ENCODE measurements around the gene MYO1E. TPM values are rescaled to one million over a fixed set of nuclear protein-coding genes. Genes with fewer than 3 reads are reported as not detected.
A peak's percentile ranks its signal among the peaks of the same experiment; 100 is the strongest.

MYO1E gene
- total RNA-seq, 1 donor from 2014 or later: 192 TPM

- no peaks in the 10 kb centered on the region for H3K9me3 Mint-ChIP-seq (ENCODE audit: low read depth)
- no peak for DNase-seq (ENCODE audit: low spot score)
Observed at GRCh38 chr15:59329570-59330350, 42.9 kb downstream of the MYO1E start.

DNA sequence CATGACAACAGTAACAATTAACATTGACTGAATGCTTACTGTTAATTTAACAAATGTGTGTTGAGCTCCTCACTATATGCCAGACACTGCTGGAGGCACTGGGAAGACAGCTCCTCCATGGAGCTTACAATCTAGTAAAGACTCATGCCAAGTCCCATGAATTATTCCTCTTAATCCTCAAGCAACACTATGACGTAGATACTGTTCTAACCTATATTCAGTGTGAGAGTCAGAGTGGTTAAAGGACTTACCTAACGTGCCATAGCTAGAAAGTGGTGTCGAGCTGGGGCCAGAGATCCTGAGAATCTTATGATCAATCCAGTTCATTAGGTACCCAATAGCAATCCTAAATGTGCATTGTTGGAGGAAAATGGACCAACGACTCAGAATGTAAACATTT lies 43.6 kb downstream of the MYO1E start:
- no peak for DNase-seq (ENCODE audit: low spot score)
- no peak overlapping the region for H3K4me3 Mint-ChIP-seq (ENCODE audit: unreplicated experiment)
- peak overlapping the region; percentile 87 for H3K27ac Mint-ChIP-seq (ENCODE audit: unreplicated experiment)
- no peaks in the 10 kb centered on the region for H3K36me3 Mint-ChIP-seq (ENCODE audit: low read depth)
- TF ChIP-seq, protein P1, sequence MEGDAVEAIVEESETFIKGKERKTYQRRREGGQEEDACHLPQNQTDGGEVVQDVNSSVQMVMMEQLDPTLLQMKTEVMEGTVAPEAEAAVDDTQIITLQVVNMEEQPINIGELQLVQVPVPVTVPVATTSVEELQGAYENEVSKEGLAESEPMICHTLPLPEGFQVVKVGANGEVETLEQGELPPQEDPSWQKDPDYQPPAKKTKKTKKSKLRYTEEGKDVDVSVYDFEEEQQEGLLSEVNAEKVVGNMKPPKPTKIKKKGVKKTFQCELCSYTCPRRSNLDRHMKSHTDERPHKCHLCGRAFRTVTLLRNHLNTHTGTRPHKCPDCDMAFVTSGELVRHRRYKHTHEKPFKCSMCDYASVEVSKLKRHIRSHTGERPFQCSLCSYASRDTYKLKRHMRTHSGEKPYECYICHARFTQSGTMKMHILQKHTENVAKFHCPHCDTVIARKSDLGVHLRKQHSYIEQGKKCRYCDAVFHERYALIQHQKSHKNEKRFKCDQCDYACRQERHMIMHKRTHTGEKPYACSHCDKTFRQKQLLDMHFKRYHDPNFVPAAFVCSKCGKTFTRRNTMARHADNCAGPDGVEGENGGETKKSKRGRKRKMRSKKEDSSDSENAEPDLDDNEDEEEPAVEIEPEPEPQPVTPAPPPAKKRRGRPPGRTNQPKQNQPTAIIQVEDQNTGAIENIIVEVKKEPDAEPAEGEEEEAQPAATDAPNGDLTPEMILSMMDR (IDR thresholded peaks at IDR 0.05): no peak
- H3K9me3 Mint-ChIP-seq (ENCODE audit: low read depth): no peaks in the 10 kb centered on the region
- peaks cover 52% of the 10 kb centered on the region for H3K4me1 Mint-ChIP-seq (ENCODE audit: low read depth)
- H3K27me3 Mint-ChIP-seq (ENCODE audit: low read depth): no peaks in the 10 kb centered on the region

More at GRCh38 chr15:59329570-59330350, 42.9 kb downstream of the MYO1E start:
- Mint-ChIP-seq H3K4me3 (ENCODE audit: unreplicated experiment) (no peak overlapping the region), H3K27ac (ENCODE audit: unreplicated experiment) (peak overlapping the region; percentile 87), H3K36me3 (ENCODE audit: low read depth) (no peaks in the 10 kb centered on the region), H3K27me3 (ENCODE audit: low read depth) (no peaks in the 10 kb centered on the region), H3K4me1 (ENCODE audit: low read depth) (peaks cover 57% of the 10 kb centered on the region)
- TF ChIP-seq, protein P1 (IDR thresholded peaks at IDR 0.05): no peak

DNA sequence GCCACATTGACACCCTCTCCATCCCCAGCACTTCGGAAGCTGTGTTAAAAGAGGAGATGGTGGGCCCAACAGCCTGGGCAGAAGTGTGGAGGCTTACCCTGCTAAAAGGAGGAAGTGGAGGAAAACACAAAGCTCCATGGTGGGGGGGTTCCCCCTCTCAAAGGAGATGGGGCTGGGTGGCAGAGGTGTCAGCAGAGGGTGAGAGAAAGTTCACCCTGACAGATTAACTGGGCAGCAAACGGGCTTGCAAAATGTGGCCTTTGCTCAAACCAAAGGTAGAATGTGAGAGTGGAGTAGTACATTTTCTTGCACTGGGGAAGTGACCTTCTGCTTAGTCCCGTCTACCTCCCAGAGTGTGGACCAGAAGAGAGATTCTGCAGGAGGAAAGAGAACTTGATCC lies 44.7 kb downstream of the MYO1E start:
- TF ChIP-seq, protein P1 (IDR thresholded peaks at IDR 0.05): no peak
- no peak for DNase-seq (ENCODE audit: low spot score)
- Mint-ChIP-seq H3K27me3 (ENCODE audit: low read depth) (no peaks in the 10 kb centered on the region), H3K27ac (ENCODE audit: unreplicated experiment) (peak overlapping the region; percentile 68), H3K9me3 (ENCODE audit: low read depth) (no peaks in the 10 kb centered on the region), H3K36me3 (ENCODE audit: low read depth) (no peaks in the 10 kb centered on the region), H3K4me3 (ENCODE audit: unreplicated experiment) (no peak overlapping the region), H3K4me1 (ENCODE audit: low read depth) (peaks cover 47% of the 10 kb centered on the region)

- no peaks in the 10 kb centered on the region for H3K27me3 Mint-ChIP-seq (ENCODE audit: low read depth)
- H3K4me1 Mint-ChIP-seq (ENCODE audit: low read depth): peaks cover 47% of the 10 kb centered on the region
- H3K36me3 Mint-ChIP-seq (ENCODE audit: low read depth): no peaks in the 10 kb centered on the region
- H3K4me3 Mint-ChIP-seq (ENCODE audit: unreplicated experiment): no peak overlapping the region
- no peaks in the 10 kb centered on the region for H3K9me3 Mint-ChIP-seq (ENCODE audit: low read depth)
- no peak overlapping the region for H3K27ac Mint-ChIP-seq (ENCODE audit: unreplicated experiment)
- no peak for DNase-seq (ENCODE audit: low spot score)
- TF ChIP-seq, protein P1 (IDR thresholded peaks at IDR 0.05): no peak
Observed at GRCh38 chr15:59326856-59327255, 45.8 kb downstream of the MYO1E start.

- Mint-ChIP-seq H3K4me3 (ENCODE audit: unreplicated experiment) (no peak overlapping the region), H3K4me1 (ENCODE audit: low read depth) (peaks cover 11% of the 10 kb centered on the region), H3K36me3 (ENCODE audit: low read depth) (peaks cover 6% of the 10 kb centered on the region), H3K9me3 (ENCODE audit: low read depth) (peaks cover 15% of the 10 kb centered on the region), H3K27ac (ENCODE audit: unreplicated experiment) (no peak overlapping the region), H3K27me3 (ENCODE audit: low read depth) (no peaks in the 10 kb centered on the region)
- TF ChIP-seq, protein P1 (IDR thresholded peaks at IDR 0.05): no peak
- DNase-seq (ENCODE audit: low spot score): no peak
Observed at GRCh38 chr15:59322056-59322759, 50.5 kb downstream of the MYO1E start.

All from chondrocyte (in vitro differentiated cells).